ENCODE data around the gene PPWD1. TPM values are rescaled to one million over a fixed set of nuclear protein-coding genes. Genes with fewer than 3 reads are reported as not detected.

Gene PPWD1
- total and polyA plus RNA-seq, 10 donors = 27.6 to 108 (median 56.4) TPM

- Histone ChIP-seq H3K4me3 (no peak overlapping the region), H3K27ac (no peak overlapping the region), H3K27me3 (replicated peaks in 1 of 7) (no peaks in the 10 kb centered on the region), H3K36me3 (peaks cover 0 to 17% (median 0%) of the 10 kb centered on the region in 6 donors), H3K9me3 (no peaks in the 10 kb centered on the region), H3K4me1 (peaks cover 0 to 7% (median under 1%) of the 10 kb centered on the region in 6 donors)
- no peak for DNase-seq
- TF ChIP-seq CTCF (IDR thresholded peaks at IDR 0.05 in 8 of 11, conservative IDR thresholded peaks at IDR 0.05 in 3 of 11) = no peak
- no peak for TF ChIP-seq POLR2AphosphoS5 (IDR thresholded peaks at IDR 0.05)
- TF ChIP-seq POLR2A (IDR thresholded peaks at IDR 0.05) = no peak
- WGBS, 5 donors = 81 to 93% (median 86%) methylated on average over 3 of the region's 3 CpGs
- intact Hi-C loops (cut with DNase I; ENCODE audit: low total_unique reads) = no loop called here
Measured at GRCh38 chr5:65556718-65557117, 6.4 kb upstream of the PPWD1 start.

- TF ChIP-seq CTCF (IDR thresholded peaks at IDR 0.05 in 8 of 11, conservative IDR thresholded peaks at IDR 0.05 in 3 of 11) = no peak
- TF ChIP-seq POLR2A (IDR thresholded peaks at IDR 0.05) = no peak
- no peak for TF ChIP-seq POLR2AphosphoS5 (IDR thresholded peaks at IDR 0.05)
- intact Hi-C loops (cut with DNase I; ENCODE audit: low total_unique reads) = no loop called here
- peak overlapping the region; percentile 83 to 95 (median 90) for H3K27ac ChIP-seq
- H3K4me3 ChIP-seq = peak overlapping the region; percentile 76 to 99 (median 86)
- WGBS, 5 donors = 2 to 12% (median 10%) methylated on average over 11 of the region's 11 CpGs
- H3K36me3 ChIP-seq = peaks cover 0 to 24% (median 0%) of the 10 kb centered on the region in 6 donors
- no peaks in the 10 kb centered on the region for H3K9me3 ChIP-seq
- DNase-seq = no peak
- H3K4me1 ChIP-seq = peaks cover 13 to 75% (median 46%) of the 10 kb centered on the region in 6 donors
- H3K27me3 ChIP-seq (replicated peaks in 1 of 7) = no peaks in the 10 kb centered on the region
Measured at GRCh38 chr5:65563777-65564176, 681 bp downstream of the PPWD1 start.

- Histone ChIP-seq H3K9me3 (no peaks in the 10 kb centered on the region), H3K36me3 (peaks cover 0 to 50% (median 12%) of the 10 kb centered on the region in 6 donors), H3K27ac (no peak overlapping the region), H3K27me3 (replicated peaks in 1 of 7) (no peaks in the 10 kb centered on the region), H3K4me3 (no peak overlapping the region), H3K4me1 (peaks cover 13 to 82% (median 46%) of the 10 kb centered on the region in 6 donors)
- intact Hi-C loops (cut with DNase I; ENCODE audit: low total_unique reads) = no loop called here
- DNase-seq = no peak
- TF ChIP-seq CTCF (IDR thresholded peaks at IDR 0.05 in 8 of 11, conservative IDR thresholded peaks at IDR 0.05 in 3 of 11) = no peak
- TF ChIP-seq POLR2AphosphoS5 (IDR thresholded peaks at IDR 0.05) = no peak
- TF ChIP-seq POLR2A (IDR thresholded peaks at IDR 0.05) = no peak
- 76 to 82% (median 81%) methylated on average over 5 of the region's 5 CpGs for WGBS, 5 donors
Measured at GRCh38 chr5:65566505-65566904, 3.4 kb downstream of the PPWD1 start.

- H3K9me3 ChIP-seq = no peaks in the 10 kb centered on the region
- DNase-seq = no peak
- no peak overlapping the region for H3K27ac ChIP-seq
- WGBS, 5 donors = 92 to 97% (median 96%) methylated on average over 2 of the region's 2 CpGs
- peaks cover 0 to 87% (median 35%) of the 10 kb centered on the region in 6 donors for H3K36me3 ChIP-seq
- H3K27me3 ChIP-seq (replicated peaks in 1 of 7) = no peaks in the 10 kb centered on the region
- no peak overlapping the region for H3K4me3 ChIP-seq
- TF ChIP-seq POLR2A (IDR thresholded peaks at IDR 0.05) (no peak), CTCF (IDR thresholded peaks at IDR 0.05 in 8 of 11, conservative IDR thresholded peaks at IDR 0.05 in 3 of 11) (no peak), POLR2AphosphoS5 (IDR thresholded peaks at IDR 0.05) (no peak)
- H3K4me1 ChIP-seq = peaks cover 0 to 52% (median 10%) of the 10 kb centered on the region in 6 donors
- intact Hi-C loops (cut with DNase I; ENCODE audit: low total_unique reads) = no loop called here
Measured at GRCh38 chr5:65570598-65571226, 7.6 kb downstream of the PPWD1 start.

Data from spleen (tissue), 11 donors.